ENCODE results near the gene CACNA1C. TPM values are rescaled to one million over a fixed set of nuclear protein-coding genes. Genes with fewer than 3 reads are reported as not detected.

CACNA1C gene
- total RNA-seq, 1 experiment from 2014 or later, result 1.1 TPM

DNA sequence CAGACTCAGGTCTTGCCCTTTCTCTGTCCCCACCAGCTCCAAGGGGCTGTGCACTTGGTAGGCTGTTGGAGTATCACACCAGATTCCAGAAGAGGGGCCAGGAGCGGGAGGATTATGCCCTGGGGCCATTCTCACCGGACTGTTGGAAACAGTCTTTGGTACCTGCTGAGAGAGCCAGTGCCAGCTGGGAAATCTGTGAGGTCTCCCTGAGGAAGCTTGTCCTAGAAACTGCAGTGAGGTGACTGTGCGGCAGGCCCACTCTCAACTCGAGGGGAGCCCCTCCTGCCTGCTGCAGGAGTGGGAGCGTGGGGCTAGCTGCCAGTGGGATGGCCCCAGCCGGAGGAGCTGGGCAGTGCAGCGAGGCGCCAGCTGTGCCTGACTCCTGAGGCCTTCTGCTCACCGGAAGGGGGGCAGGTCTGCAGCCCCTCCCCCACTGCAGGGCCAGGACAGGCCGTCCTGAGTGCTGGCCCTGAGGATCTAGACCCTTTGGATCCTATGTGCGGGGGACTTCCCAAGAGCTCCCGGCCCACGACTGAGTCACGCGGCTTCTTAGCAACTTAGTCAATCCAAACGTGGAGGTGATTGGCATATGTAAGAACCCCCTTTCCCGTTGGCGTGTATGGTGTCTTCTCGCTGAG, 295.2 kb downstream of the CACNA1C start:
- Mint-ChIP-seq H3K27me3 (ENCODE audit: low read depth) (no peaks in the 10 kb centered on the region; the same call in 1 of the 2 replicates), H3K4me1 (peaks cover 27 to 31% of the 10 kb centered on the region in 2 experiments), H3K9me3 (no peaks in the 10 kb centered on the region), H3K4me3 (no peak overlapping the region), H3K27ac (no peak overlapping the region), H3K36me3 (ENCODE audit: insufficient read depth in 1 of 3, low read depth in 3 of 3) (no peaks in the 10 kb centered on the region)
- Histone ChIP-seq H3K27me3 (ENCODE audit: insufficient read depth, low read length) (no peaks in the 10 kb centered on the region), H4K91ac (ENCODE audit: insufficient read length, low read depth, low read length) (no peak overlapping the region), H3K4me2 (ENCODE audit: insufficient read depth, insufficient read length, low read length) (no peak overlapping the region), H3K56ac (ENCODE audit: insufficient read length, low read depth, low read length) (no peak overlapping the region), H4K20me1 (ENCODE audit: control insufficient read depth, insufficient read depth, insufficient read length) (no peaks in the 10 kb centered on the region), H2AFZ (ENCODE audit: low read length) (no peak overlapping the region), H2BK15ac (ENCODE audit: low read depth, low read length) (no peak overlapping the region), H3K4ac (ENCODE audit: low read depth, low read length) (no peak overlapping the region), H3K79me1 (ENCODE audit: insufficient read depth, low read depth, low read length, poor library complexity, severe bottlenecking) (no peaks in the 10 kb centered on the region), H3K18ac (ENCODE audit: insufficient read length, low read depth, low read length) (no peak overlapping the region), H3K23ac (ENCODE audit: insufficient read length, low read depth, low read length) (no peak overlapping the region), H4K5ac (ENCODE audit: insufficient read length, low read depth, low read length) (no peak overlapping the region), H3K4me1 (ENCODE audit: insufficient read depth, low read length) (peaks cover 14% of the 10 kb centered on the region; the same call in 1 of the 2 replicates), H3K79me2 (ENCODE audit: insufficient read depth, low read length) (no peaks in the 10 kb centered on the region), H4K8ac (replicated peaks; ENCODE audit: insufficient read length, low read depth, low read length) (no peak overlapping the region), H2BK5ac (ENCODE audit: insufficient read length, low read length) (no peak overlapping the region), H3T11ph (ENCODE audit: low read length) (no peak overlapping the region), H2AK5ac (ENCODE audit: insufficient read length, low read length) (no peak overlapping the region), H3K27ac (ENCODE audit: insufficient read length, low read depth, low read length) (no peak overlapping the region), H3K9ac (ENCODE audit: extremely low read depth, insufficient read length, low read length) (no peak overlapping the region), H3K23me2 (ENCODE audit: insufficient read length, low read depth, low read length, poor library complexity, severe bottlenecking) (no peaks in the 10 kb centered on the region), H2BK120ac (ENCODE audit: low read depth, low read length, poor library complexity, severe bottlenecking) (no peak overlapping the region), H3K9me3 (ENCODE audit: control insufficient read depth, low read depth, low read length) (no peaks in the 10 kb centered on the region), H3K14ac (ENCODE audit: insufficient read depth, low read length) (no peak overlapping the region; the same call in 1 of the 2 replicates), H2BK20ac (ENCODE audit: low read depth, low read length, poor library complexity, severe bottlenecking) (no peak overlapping the region), H2BK12ac (ENCODE audit: insufficient read length, low read depth, low read length) (no peak overlapping the region)
- DNase-seq, result no peak
- TF ChIP-seq CTCF (conservative IDR thresholded peaks at IDR 0.05), result no peak
- no CpG with 5 or more reads among the region's 19 CpGs for WGBS (ENCODE audit: extremely low coverage, insufficient read length, low lambda C conversion rate)

Measured in H9 (cell line).